ENCODE results near the gene TMEM132C.
"Not testable (repeated sequence)": the region's sequence is repeated elsewhere in the genome, so short reads cannot be mapped to it uniquely, and the experiment has no call there.

Gene TMEM132C

DNA sequence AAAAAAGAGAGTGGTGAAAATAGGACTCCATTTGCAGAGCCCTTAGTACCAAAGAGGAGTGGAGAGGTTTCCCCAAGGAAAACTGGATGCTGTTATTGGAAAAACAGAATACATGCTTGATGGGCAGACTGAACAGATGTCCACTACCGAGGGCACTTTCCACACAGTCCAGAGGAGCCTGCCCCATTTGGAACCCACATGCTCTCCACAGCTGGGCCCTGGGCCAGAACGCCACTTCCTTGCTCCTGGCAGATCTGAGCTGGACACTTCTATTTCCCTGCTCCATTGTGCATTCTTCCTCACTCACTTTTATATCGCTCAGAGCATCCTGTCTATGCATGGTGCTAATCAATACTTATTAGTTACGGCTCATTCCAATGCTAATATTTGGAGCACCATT is 306.9 kb downstream of the TMEM132C start:
- DNase-seq, result no peak

DNA sequence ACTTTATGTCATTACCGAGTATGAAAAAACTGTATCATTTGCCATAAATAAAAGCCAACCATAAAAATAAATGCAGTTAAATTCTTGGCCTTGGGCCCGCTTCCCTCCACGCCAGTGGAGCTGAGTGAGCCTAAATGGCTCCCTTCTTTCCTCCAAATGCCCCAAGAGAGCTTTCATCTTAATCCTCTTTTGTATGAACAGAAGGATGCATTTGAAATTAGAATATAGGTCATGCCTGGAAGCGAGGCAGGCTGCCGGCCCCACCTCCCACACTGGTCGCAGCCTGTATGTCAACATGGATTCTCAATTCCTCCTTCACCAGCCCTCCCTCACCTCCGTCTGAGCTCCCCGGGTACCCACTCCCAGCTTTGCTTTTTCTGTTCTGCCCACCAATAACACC is 311.1 kb downstream of the TMEM132C start:
- DNase-seq, result no peak

- no peak for DNase-seq
These were observed 314.4 kb downstream of the TMEM132C start for GRCh38 chr12:128581321-128581761.

DNA sequence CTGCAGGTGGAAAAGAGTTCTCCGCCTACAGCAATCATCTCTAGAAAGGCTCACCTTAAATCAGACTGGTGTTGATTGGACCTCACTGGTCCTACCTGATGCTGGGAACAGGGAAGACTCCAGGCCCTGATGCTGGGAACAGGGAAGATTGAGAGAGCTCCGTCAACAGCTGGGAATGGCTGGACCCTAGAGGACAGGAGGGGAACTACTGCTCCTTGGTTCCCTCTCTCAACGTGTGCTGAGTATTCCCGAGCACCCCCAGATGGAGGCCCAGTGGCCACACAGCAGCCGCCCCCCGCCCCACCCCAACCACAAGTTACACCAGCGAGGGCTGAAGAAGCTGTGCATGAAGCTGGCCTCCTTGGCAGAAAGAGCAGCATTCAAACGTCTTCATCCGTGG is 316.5 kb downstream of the TMEM132C start:
- DNase-seq, result no peak

DNA sequence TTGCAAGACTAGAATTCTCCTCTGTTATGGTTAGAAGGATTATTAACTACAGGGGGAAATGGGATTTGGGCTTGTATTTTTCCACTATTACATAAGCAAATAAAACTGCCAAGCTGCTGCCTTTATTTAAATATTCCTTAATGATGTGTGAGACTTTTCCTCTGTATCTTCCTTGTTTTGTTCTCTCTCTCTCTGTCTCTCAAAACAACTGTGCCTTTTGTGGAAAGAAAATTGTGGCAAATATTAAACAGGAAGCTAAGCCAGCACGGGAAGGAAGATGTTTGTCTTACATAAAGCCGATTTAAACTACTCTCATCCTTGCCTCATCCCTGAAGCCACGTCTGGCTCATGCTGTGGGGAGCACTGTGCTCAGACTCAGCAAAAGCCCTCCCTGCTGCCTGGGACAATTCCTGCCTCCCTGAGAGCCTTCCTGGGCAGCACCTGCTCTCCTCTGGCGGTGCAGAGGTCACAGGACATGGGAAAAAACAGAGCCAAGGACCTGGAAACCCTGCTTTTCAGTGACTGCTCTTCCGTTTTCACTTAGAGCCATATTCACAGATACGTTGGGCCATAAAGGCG is 319.6 kb downstream of the TMEM132C start:
- DNase-seq, result no peak

DNA sequence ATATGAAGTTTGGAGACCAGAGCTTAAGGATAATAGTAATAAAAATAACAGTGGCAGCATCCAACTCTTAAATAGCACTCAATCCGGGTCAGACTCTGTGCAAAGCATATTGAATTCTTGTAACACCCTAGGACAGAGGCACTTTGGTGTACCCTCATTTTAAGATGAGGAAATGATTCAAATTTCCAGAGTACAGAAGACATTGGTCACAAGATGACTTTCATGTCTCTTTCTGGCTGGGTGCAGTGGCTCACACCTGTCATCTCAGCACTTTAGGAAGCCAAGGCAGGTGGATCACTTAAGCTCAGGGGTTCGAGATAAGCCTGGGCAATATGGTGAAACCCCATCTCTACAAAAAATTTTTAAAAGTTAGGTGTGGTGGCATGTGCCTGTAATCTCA is 320.9 kb downstream of the TMEM132C start:
- DNase-seq, result no peak

DNA sequence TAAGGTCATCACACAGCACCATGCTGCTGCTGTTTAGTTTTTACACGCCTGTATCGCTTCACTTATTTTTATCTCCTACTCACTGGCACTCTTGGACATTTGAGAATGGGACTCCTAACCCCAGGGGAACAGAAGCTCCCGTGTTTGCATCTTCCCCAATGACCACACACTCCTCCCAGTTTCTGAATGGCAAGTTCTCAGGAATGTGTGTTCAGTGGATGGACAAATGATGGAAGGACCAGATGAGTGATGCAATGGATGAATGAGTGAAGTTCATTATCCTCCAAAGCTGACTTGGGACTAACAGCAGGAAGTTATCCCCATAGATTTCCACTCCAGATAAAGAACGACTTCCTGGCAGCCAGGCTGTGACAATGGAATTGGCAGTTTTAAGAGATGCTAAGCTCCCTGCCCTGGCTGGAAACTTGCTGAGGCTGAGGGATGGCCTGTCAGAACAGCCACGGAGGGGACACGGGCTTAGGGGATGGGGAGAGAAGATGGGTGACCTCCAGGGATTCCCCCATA is 325.3 kb downstream of the TMEM132C start:
- no peak for DNase-seq

- no peak for DNase-seq
These were observed 327.6 kb downstream of the TMEM132C start for GRCh38 chr12:128594521-128594920.

DNA sequence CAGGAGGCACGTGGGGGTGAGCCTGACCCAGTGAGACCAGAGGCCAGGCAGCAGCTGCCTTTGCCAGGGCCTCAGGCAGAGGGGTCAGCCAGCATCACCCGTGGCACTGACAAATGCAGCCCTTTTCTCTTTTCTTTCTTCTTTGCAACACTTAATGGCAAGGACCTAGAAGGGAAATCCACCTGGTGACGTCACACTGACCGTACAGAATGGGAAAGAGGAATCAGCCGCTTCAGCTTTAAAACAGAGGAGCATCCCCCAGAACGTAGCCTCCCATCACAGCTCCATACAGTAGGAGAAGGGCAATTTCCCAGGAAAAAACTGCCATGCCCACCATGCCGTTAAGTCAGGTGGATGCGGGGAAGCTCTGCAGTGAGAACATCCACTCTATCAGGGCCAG is 328.6 kb downstream of the TMEM132C start:
- DNase-seq, result no peak

- DNase-seq, result no peak
These were observed 333.9 kb downstream of the TMEM132C start for GRCh38 chr12:128600886-128601285.

DNA sequence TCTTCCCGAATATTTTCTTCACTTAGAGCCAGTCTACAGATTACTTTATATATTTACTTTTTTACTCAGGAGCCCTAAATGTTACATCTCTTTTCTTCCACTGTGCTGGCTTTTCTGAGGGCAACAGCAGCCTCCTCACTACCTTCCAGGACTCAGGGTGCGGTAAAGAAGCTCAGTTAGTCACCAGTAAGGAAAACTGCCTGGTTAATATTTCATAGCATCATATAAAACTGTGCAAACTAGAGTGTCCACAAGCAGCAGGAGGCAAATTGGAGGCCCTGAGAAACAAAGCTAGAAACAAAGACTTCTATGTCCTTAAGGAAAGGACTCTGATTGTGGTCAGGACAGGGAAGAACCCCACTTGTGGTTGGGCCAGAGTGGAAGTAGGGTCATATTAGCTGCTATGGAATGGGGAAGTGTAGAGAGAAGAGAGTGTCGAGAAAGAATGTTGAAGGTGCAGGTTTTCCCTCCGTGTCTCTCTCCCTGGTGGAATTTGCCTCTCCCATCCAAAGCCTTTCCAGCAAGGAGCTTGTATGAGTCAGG is 336.7 kb downstream of the TMEM132C start:
- DNase-seq, result no peak

- DNase-seq, result not testable (repeated sequence)
These were observed 337.2 kb downstream of the TMEM132C start for GRCh38 chr12:128604219-128604618.

GRCh38 chr12:128606051-128606450 is 339.1 kb downstream of the TMEM132C start:
- no peak for DNase-seq

GRCh38 chr12:128606538-128606937 is 339.6 kb downstream of the TMEM132C start:
- DNase-seq, result no peak

DNA sequence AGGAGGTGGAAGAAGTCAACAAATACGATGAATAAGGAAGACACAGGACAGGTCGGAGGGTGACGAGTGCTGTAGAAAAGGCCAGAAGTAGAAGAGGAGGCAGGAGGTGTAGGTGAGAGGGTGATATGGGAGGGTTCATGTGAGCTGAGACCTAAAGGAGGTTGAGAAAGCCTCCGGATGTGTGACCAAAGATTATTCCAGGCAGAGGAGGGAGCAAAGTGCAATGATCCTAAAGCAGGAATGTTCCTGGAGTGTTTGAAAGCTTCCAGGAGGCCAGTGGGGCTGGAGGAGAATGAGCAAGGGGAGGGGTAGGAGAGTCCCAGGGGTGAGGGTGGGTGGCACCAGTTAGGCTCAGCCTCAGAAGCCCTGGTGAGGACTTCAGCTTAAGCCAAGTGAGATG is 340.0 kb downstream of the TMEM132C start:
- no peak for DNase-seq

- no peak for DNase-seq
These were observed 340.7 kb downstream of the TMEM132C start for GRCh38 chr12:128607641-128608040.

- no peak for DNase-seq
These were observed 342.9 kb downstream of the TMEM132C start for GRCh38 chr12:128609861-128610260.

- no peak for DNase-seq
These were observed 344.8 kb downstream of the TMEM132C start for GRCh38 chr12:128611736-128612135.

- no peak for DNase-seq
These were observed 345.3 kb downstream of the TMEM132C start for GRCh38 chr12:128612150-128612850.

- no peak for DNase-seq
These were observed 347.0 kb downstream of the TMEM132C start for GRCh38 chr12:128613837-128614590.

DNA sequence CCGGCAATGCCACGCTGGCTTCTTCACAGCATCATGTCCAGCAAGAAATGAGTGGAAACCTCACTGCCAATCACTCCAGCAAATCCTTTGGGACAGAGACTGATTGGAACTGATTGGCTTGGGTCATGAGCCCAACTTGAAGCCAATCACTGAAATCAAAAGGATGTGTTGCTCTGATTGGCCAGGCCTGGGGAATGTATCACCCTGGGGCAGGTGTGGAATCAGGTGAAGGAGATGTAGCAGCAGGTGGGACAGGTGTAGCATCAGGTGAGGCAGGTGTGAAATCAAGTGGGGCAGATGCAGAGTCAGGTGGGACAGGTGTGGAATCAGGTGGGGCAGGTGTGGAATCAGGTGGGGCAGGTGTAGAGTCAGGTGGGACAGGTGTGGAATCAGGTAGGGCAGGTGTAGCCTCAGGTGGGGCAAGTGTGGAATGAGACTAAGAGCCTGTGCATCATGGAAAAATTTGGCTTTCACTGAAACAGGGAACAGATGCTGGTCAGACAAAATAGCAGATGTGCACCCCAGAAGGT is 350.4 kb downstream of the TMEM132C start:
- DNase-seq, result no peak

GRCh38 chr12:128619263-128619662 is 352.3 kb downstream of the TMEM132C start:
- no peak for DNase-seq

DNA sequence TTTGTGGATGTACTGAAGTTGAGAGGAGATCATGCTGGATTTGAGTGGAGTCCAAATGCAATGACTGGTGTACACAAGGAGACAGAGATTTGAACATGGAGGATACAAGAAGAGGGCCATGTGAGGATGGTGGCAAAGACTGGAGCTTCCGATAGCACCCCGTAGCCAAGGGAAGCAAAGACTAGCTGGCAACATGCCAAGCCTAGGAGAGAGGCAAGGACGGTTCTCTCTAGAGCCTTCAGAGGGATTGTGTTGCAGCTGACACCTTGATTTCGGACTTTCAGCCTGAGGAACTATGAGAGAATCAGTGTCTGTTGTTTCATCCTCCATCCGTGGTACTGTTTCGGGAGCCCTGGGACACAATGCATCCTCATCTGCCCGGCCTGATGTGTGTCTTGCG is 354.3 kb downstream of the TMEM132C start:
- no peak for DNase-seq

All from activated T-cell treated with anti-CD3 and anti-CD28 coated beads, Interleukin-2, amount 50 U/mL, for 1 hour (primary cell).